RWPE2 (cell line): Measurements from ENCODE around the gene TAOK3.

Experiments used
- ATAC-seq: fragments of 200-7000 bp; cut with Tn5 transposase; 3 replicates; pipeline ENCODE4 v1.9.1; 2021; ENCODE audit warnings: low read depth
- DNase-seq: peaks from one replicate; pipeline ENCODE4 v3.0.0-alpha.2; 2020; ENCODE audit warnings: low spot score
- H3K27ac ChIP-seq: fragments of 450-650 bp; 2 replicates; pipeline ENCODE4 v1.5.1; 2017; ENCODE audit warnings: mild to moderate bottlenecking; ENCODE audit not compliant: poor library complexity, severe bottlenecking
- H3K27me3 ChIP-seq: fragments of 250-450 bp; sonication (Bioruptor Pico); 2 replicates; pipeline ENCODE4 v1.5.1; 2021; ENCODE audit warnings: mild to moderate bottlenecking, moderate library complexity; ENCODE audit not compliant: insufficient read depth, poor library complexity, severe bottlenecking
- H3K36me3 ChIP-seq: fragments of 250-450 bp; sonication (Bioruptor Pico); 2 replicates; pipeline ENCODE4 v1.5.1; 2020; ENCODE audit warnings: low read depth, mild to moderate bottlenecking, moderate library complexity
- H3K4me1 ChIP-seq: fragments of 250-450 bp; sonication (Bioruptor Pico); 2 replicates; pipeline ENCODE4 v1.5.1; 2021; ENCODE audit warnings: mild to moderate bottlenecking, moderate library complexity; ENCODE audit not compliant: insufficient read depth, poor library complexity, severe bottlenecking
- H3K4me3 ChIP-seq: fragments of 250-450 bp; sonication (Bioruptor Pico); 2 replicates; pipeline ENCODE4 v1.5.1; 2021; ENCODE audit warnings: mild to moderate bottlenecking, moderate library complexity; ENCODE audit not compliant: severe bottlenecking
- H3K9me3 ChIP-seq: fragments of 250-450 bp; sonication (Bioruptor Pico); 2 replicates; pipeline ENCODE4 v1.5.1; 2021; ENCODE audit warnings: mild to moderate bottlenecking, moderate library complexity; ENCODE audit not compliant: severe bottlenecking
- TF ChIP-seq, protein P1 (sequence below): fragments of 450-650 bp; IDR thresholded peaks from one replicate; pipeline ENCODE4 v1.5.1; 2017; ENCODE audit warnings: mild to moderate bottlenecking, moderate library complexity; ENCODE audit not compliant: poor library complexity, severe bottlenecking

The TAOK3 gene

DNA sequence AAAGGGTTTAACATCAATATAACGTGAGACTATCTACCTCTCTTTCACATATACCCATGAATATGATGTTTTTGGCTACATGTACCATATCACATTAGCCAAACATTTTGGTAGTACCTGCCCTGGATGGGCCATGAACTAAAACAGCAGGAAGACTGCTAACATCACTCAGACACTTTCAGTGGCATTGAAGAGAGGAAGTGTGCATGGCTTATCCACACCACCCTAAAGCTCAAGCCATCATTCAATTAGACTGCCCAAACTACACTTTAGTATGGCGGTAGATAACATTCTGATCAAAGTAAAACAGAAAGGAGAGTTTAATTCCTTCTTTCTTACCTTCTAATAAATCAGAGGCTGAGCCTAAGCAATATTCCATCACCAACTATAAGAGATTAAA lies 133.8 kb downstream of the TAOK3 start:
- TF ChIP-seq, protein P1, sequence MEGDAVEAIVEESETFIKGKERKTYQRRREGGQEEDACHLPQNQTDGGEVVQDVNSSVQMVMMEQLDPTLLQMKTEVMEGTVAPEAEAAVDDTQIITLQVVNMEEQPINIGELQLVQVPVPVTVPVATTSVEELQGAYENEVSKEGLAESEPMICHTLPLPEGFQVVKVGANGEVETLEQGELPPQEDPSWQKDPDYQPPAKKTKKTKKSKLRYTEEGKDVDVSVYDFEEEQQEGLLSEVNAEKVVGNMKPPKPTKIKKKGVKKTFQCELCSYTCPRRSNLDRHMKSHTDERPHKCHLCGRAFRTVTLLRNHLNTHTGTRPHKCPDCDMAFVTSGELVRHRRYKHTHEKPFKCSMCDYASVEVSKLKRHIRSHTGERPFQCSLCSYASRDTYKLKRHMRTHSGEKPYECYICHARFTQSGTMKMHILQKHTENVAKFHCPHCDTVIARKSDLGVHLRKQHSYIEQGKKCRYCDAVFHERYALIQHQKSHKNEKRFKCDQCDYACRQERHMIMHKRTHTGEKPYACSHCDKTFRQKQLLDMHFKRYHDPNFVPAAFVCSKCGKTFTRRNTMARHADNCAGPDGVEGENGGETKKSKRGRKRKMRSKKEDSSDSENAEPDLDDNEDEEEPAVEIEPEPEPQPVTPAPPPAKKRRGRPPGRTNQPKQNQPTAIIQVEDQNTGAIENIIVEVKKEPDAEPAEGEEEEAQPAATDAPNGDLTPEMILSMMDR = no peak
- Histone ChIP-seq H3K4me3 (no peak overlapping the region), H3K36me3 (peaks cover 59% of the 10 kb centered on the region), H3K27me3 (no peaks in the 10 kb centered on the region), H3K4me1 (peaks cover 30% of the 10 kb centered on the region), H3K27ac (peak overlapping the region; percentile 86), H3K9me3 (no peaks in the 10 kb centered on the region)
- DNase-seq (no peak), ATAC-seq (no peak)

DNA sequence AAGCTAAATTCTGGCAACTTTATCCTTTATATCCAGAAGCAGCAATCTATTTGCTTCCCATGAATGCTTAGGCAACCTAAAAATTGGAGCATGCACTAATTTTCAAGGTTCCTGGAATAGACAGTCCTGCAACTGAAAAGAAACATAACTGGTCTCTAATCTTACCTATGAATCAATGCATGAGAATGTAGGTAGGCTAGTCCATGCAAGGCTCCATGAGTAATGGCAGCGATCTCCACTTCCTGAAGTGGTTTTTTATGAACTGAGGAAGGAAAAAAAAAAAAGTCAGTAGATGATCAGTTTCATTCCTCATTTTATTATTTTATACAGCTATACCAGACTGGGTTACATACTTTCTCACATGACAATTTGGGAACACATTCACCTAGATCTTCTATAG lies 134.8 kb downstream of the TAOK3 start:
- H3K36me3 ChIP-seq = peaks cover 62% of the 10 kb centered on the region
- no peak overlapping the region for H3K4me3 ChIP-seq
- TF ChIP-seq, protein P1 = no peak
- peaks cover 30% of the 10 kb centered on the region for H3K4me1 ChIP-seq
- no peak for DNase-seq
- no peaks in the 10 kb centered on the region for H3K27me3 ChIP-seq
- H3K9me3 ChIP-seq = no peaks in the 10 kb centered on the region
- H3K27ac ChIP-seq = peak overlapping the region; percentile 86
- peak; percentile 100 for ATAC-seq

GRCh38 chr12:118237052-118237665 lies 135.5 kb downstream of the TAOK3 start:
- Histone ChIP-seq H3K4me1 (peaks cover 30% of the 10 kb centered on the region), H3K36me3 (peaks cover 59% of the 10 kb centered on the region), H3K27me3 (no peaks in the 10 kb centered on the region), H3K27ac (peak overlapping the region; percentile 86), H3K9me3 (no peaks in the 10 kb centered on the region), H3K4me3 (no peak overlapping the region)
- TF ChIP-seq, protein P1 = no peak
- DNase-seq (no peak), ATAC-seq (no peak)

GRCh38 chr12:118220702-118221101 lies 152.0 kb downstream of the TAOK3 start:
- TF ChIP-seq, protein P1 = no peak
- Histone ChIP-seq H3K4me3 (no peak overlapping the region), H3K27ac (no peak overlapping the region), H3K27me3 (no peaks in the 10 kb centered on the region), H3K9me3 (no peaks in the 10 kb centered on the region), H3K4me1 (no peaks in the 10 kb centered on the region), H3K36me3 (peaks cover 5% of the 10 kb centered on the region; the same call in 1 of the 2 replicates)
- ATAC-seq = no peak
- DNase-seq = no peak

DNA sequence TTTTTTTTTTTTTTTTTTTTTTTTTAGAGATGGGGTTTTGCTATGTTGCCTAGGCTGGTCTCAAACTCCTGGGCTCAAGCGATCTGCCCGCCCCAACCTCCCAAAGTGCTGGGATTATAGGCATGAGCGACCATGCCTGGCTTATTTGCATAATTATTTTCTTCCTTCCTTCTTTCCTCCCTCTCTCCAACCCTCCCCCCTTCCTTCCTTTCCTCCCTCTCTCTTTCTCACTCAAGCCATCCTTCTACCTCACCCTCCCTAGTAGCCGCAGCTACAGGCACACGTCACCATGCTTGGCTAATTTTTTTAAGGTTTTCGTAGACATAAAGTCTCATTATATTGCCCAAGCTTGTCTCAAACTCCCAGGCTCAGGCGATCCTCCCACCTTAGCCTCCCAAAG lies 152.9 kb downstream of the TAOK3 start:
- ATAC-seq (no peak), DNase-seq (no peak)
- no peaks in the 10 kb centered on the region for H3K9me3 ChIP-seq
- TF ChIP-seq, protein P1 = no peak
- no peak overlapping the region for H3K4me3 ChIP-seq
- H3K4me1 ChIP-seq = no peaks in the 10 kb centered on the region
- H3K36me3 ChIP-seq = no peaks in the 10 kb centered on the region
- H3K27ac ChIP-seq = no peak overlapping the region
- H3K27me3 ChIP-seq = no peaks in the 10 kb centered on the region
